ENCODE results near the gene PPP1R9A.

Gene PPP1R9A

DNA sequence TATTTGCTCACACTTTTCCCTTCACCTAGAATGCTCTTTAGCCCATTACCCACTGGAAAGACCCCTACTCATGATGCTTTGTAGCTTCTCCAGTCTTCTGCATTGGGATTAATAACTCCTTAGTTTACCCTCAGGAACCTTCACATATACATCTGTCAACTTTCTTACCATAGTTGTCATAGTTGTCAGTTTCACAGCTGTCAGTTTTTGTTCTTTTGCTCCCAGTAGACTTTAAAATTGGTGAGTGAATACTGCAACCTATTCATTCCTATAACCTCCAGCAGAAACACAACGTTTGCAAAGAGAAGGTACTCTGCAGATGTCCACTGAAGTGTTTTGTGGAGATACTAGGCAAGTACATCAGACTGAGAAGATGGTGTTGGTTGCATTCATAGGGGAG lies 414.3 kb downstream of the PPP1R9A start:
- no peak for DNase-seq (ENCODE audit: low spot score)

- no peak for DNase-seq (ENCODE audit: low spot score)
Measured at GRCh38 chr7:95322396-95322795, 415.0 kb downstream of the PPP1R9A start.

DNA sequence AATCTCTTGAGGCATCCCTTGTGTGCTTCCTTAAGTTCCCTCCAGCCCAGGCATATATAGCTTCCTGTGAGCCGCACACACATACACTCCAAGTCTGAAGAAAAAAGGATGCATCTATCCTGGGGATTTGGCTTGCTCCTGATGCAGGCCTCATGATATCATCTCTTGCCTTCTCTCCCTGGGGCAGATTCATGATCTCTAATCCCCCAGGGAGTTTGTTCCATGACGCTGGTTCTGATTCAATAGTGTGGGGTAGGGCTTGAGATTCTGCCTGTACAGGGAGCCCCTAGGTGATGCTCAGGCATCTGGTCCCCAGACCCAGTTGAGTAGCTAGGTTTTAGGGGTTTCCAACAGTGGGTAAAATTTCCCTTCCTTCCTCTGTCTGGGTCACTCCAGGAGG lies 415.5 kb downstream of the PPP1R9A start:
- no peak for DNase-seq (ENCODE audit: low spot score)

- no peak for DNase-seq (ENCODE audit: low spot score)
Measured at GRCh38 chr7:95323410-95324129, 416.2 kb downstream of the PPP1R9A start.

DNA sequence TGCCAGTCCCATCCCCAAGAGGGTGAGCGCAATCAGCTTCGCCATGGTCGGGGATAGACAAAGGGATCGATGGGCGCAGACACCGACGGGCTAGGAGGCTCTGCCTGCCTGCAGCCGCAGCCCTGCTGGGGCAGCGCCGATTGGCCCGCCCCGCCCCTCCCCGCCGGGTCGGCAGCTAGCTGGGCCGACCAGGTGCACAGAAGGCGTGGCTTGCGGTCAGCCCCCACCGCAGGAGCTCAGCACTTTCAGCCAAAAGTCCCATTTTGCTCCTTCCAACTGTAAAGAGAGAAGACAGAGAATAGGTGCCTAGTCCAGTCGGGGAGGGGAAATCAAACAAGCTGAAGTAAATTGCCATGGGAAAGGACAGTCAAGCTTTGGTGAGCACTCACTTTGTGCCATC lies 417.0 kb downstream of the PPP1R9A start, which contains the start of gene PON1:
PON1 (minus strand) TSS at position 102 of the 400 bp plus-strand sequence; CDS start at position 45, 57 bp downstream.
- DNase-seq (ENCODE audit: low spot score): no peak

DNA sequence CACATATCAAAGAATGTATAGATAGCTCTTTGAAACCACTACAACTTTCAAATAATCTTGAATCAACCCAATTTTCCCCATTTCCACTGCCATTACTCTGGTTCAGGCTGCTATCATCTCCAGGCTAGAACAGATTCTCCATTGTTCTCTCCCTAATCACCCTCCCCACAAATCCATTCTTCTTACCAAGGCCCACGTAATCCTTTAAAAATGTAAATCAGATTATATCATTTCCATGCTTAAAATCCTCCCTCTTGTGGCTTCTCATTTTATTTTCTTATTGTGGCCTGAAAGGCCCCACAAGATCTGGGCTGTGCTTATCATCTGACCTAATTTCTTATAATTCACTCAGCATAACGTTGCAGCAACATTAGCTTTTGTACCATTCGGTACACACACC lies 420.0 kb downstream of the PPP1R9A start:
- DNase-seq (ENCODE audit: low spot score): no peak

- peak; percentile 47 for DNase-seq (ENCODE audit: low spot score)
Measured at GRCh38 chr7:95330204-95330960, 423.0 kb downstream of the PPP1R9A start.

- no peak for DNase-seq (ENCODE audit: low spot score)
Measured at GRCh38 chr7:95330961-95331337, 423.6 kb downstream of the PPP1R9A start.

- peak; percentile 19 for DNase-seq (ENCODE audit: low spot score)
Measured at GRCh38 chr7:95334447-95334846, 427.1 kb downstream of the PPP1R9A start.

GRCh38 chr7:95335093-95335492 lies 427.7 kb downstream of the PPP1R9A start:
- peak; percentile 64 for DNase-seq (ENCODE audit: low spot score)

GRCh38 chr7:95338832-95339231 lies 431.4 kb downstream of the PPP1R9A start:
- DNase-seq (ENCODE audit: low spot score): no peak

GRCh38 chr7:95340491-95340890 lies 433.1 kb downstream of the PPP1R9A start:
- no peak for DNase-seq (ENCODE audit: low spot score)

GRCh38 chr7:95342029-95342428 lies 434.6 kb downstream of the PPP1R9A start:
- no peak for DNase-seq (ENCODE audit: low spot score)

GRCh38 chr7:95342642-95343307 lies 435.4 kb downstream of the PPP1R9A start:
- DNase-seq (ENCODE audit: low spot score): no peak
